Head of caudate nucleus (tissue), 42 donors: ENCODE measurements around the gene WWOX.
A peak's percentile ranks its signal among the peaks of the same experiment; 100 is the strongest.

Experiments used
- DNase-seq, 42 donors: peaks; one replicate each; pipeline versions ENCODE4 v3.0.0 to v3.0.0-alpha.2; 2020 to 2021; ENCODE audit warnings: mixed read lengths in 7 of 42
- intact Hi-C: fragments of 100-400 bp; cut with DNase I; formaldehyde crosslinking; loops from one replicate; pipeline ENCODE4 v1.15.0; 2022

WWOX gene

DNA sequence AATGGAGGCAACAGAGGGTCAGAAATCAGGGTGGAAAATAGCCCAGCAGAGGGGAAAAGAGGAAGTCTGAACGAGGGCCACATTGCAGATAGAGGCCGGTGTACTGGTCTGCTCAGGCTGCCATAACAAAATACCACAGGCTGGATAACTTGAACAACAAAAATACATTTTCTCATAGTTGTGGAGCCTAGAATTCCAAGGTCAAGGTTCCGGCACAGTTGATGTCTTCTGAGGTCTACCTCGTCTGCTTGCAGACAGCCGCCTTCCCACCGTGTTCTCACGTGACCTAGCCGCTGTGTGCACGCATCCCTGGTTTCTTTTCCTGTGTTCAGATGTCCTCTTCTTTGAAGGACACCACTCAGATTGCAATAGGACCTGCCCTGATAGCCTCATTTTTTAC is 249.4 kb downstream of the WWOX start:
- intact Hi-C loops = no loop called here
- DNase-seq = no peak

- intact Hi-C loops = no loop called here
- no peak for DNase-seq
Measured at GRCh38 chr16:78352184-78352583, 252.7 kb downstream of the WWOX start.

DNA sequence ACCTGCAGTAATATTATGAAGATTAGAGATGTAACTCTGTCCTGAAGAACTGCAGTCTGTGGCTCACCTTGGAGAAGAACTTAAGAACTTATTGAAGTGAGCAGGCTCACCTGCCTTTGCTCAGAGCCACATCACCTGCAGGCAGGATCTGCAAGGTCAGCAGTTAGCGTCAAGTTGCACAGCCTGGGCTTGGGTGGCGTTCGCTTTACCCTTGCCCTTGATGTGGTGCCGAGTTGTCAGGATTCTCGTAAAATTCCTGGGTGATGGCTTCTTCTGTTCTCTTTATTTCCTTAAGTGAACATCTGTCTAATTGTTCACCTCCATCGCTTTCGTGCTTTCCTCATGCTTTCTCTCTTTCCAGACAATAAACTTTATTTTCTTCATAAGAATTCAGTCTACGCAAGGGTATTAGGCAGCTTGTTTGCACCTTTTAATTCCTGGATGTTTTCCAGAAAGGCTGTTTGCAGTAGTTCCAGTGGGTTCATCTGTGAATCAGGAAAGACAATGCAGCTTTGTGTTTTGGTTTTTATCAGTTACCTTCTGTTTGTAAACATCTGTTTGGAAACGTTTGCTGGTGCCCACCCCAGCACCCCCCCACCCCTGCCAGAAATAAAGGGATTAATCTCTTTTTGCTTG is 254.3 kb downstream of the WWOX start:
- DNase-seq = no peak
- intact Hi-C loops = no loop called here

GRCh38 chr16:78362524-78363135 is 263.2 kb downstream of the WWOX start:
- intact Hi-C loops = no loop called here
- DNase-seq = no peak

- DNase-seq = no peak
- intact Hi-C loops = no loop called here
Measured at GRCh38 chr16:78363843-78364555, 264.5 kb downstream of the WWOX start.

- no peak for DNase-seq
- intact Hi-C loops = no loop called here
Measured at GRCh38 chr16:78364556-78364880, 265.1 kb downstream of the WWOX start.

DNA sequence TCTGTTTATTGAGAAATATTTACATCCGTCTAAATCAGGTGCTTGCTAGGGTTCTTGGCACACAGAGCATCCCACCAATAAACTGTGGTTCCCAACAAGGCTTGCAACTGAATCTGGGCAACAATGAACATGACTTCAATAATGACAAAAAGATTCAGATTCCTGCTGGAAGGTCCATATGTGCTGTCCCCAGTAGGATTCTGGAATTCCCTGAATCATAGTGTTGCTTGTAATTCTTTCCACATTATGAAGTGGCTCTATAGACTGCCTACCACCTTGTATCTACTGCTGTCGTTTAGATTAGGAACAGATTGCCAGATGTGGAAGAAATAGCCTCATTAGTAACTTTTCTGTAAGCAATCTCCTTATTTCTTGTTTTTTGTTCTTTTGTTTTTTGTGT is 265.9 kb downstream of the WWOX start:
- intact Hi-C loops = no loop called here
- DNase-seq = no peak

DNA sequence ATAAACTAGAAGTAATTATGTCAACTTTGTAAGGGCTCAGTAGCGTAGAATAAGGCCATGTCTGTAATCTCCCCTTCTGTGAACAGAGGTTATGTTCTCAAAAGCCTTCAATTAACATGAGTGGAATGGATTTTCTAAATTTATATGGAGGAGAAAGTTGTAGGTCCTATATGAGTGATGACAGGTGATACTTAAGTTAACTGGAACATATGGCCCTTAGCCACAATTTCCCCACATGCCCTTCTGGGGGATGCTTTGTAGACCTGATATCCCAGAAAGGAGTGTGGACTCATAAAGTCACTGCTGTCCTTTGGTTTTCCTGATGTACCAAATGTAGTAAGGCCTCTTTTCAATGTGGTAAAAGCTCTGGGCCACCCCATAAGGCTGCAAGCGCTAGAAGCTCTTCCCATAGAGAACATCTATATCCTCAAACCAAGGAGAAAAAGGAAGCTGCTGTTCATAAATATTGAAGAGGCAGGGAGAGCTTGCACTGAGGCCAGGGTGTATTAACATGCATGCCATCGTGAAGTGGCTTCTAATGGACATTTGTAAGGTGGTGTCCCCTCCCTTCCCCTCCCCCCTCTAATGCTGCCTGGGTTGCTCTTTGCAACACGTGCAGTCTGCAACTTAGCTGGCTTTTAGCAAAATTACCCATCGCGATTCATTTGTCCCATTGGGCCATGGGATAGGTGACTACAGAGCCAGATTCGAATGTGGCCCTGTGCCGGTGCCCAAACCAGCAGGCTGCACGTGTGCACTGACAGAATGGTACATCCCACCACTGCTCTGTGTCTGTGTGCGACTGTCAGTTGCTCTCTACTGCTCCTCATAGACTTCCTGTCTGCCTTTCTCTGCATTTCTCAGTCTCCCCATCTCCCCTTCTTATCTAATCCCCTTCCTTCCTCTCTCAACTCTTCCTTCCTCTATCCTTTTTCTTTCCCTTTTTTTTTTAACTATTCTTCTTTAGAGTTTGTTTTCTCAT is 269.0 kb downstream of the WWOX start:
- DNase-seq = no peak
- intact Hi-C loops = no loop called here

- intact Hi-C loops = no loop called here
- no peak for DNase-seq
Measured at GRCh38 chr16:78372277-78372676, 272.8 kb downstream of the WWOX start.

GRCh38 chr16:78375055-78375679 is 275.7 kb downstream of the WWOX start:
- intact Hi-C loops = no loop called here
- DNase-seq = no peak

- intact Hi-C loops = no loop called here
- no peak for DNase-seq
Measured at GRCh38 chr16:78376452-78376851, 277.0 kb downstream of the WWOX start.

GRCh38 chr16:78377312-78377711 is 277.9 kb downstream of the WWOX start:
- DNase-seq = no peak
- intact Hi-C loops = no loop called here

DNA sequence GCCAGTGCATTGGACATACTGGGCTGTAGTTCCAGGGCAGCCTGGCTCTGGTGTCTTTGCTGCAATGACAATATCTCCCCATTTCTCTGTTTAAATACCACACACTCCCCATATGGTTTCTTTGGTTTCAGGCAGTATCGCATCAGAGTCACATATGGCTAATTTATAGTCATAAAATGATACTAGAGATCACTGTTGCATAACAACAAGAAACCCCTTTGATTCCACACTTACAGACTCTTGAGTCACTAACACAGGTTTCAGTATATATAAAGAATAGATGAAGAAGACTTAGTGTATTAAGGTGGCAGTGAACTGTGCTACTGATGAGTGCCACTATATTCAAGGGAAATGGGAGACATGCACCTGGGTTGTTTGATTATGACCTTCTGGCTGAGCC is 281.6 kb downstream of the WWOX start:
- DNase-seq = no peak
- intact Hi-C loops = no loop called here

DNA sequence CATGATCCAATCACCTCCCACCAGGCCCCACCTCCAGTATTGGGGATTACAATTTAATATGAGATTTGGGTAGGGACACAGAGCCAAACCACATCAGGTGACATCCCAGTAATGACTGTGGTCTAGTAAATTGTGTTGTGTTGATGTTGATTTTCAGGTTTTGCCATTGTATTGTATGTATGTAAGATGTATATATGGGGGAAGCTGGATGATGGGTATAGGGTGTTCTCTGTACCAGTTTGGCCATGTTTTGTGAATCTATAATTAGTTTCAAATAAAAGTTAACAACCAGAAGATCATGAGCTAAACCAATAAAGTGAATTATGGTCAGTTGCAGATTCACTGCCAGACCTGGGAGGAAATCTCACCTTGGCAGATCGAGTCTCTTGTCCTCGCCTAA is 283.7 kb downstream of the WWOX start:
- no peak for DNase-seq
- intact Hi-C loops = no loop called here

DNA sequence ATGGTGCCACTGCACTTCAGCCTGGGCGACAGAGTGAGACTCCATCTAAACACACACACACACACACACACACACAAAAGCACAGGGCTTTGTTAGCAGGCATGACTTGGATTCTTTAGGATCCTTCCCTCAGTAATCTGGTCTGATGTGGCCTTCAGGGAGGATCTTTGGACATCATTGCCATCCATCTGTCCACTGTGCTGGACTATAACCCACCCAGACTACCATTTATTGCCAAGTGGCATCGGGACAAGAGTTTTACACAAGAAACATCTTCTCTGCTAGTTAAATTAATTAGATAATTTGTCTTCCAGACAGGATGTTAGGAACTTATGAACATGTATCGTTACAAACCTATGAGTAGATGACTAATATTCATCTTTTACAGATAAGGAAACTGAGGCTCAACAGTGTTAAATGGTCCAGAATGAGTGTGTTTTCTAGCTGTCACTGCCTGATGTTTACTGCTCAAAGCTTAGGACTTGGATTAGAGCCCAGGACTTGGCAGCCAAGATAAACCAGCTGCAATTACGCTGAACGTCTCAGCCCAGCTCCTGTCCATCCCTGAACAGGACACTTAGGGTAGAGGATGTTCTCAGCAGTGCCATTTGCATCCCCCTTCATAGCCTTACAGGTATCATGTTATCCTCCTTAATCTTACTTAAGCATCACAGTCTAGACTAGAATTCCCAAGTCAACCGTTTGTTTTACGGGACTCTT is 285.8 kb downstream of the WWOX start:
- intact Hi-C loops = no loop called here
- DNase-seq = peak in 15 of 42 donors; percentile 11 to 61 (median 28)

- intact Hi-C loops = no loop called here
- no peak for DNase-seq
Measured at GRCh38 chr16:78386557-78387324, 287.3 kb downstream of the WWOX start.

GRCh38 chr16:78389009-78389498 is 289.6 kb downstream of the WWOX start:
- no peak for DNase-seq
- intact Hi-C loops = no loop called here

- intact Hi-C loops = no loop called here
- DNase-seq = no peak
Measured at GRCh38 chr16:78390092-78390491, 290.6 kb downstream of the WWOX start.
